ENCODE data around the gene BBS4.
"Not testable (repeated sequence)": the region's sequence is repeated elsewhere in the genome, so short reads cannot be mapped to it uniquely, and the experiment has no call there.

The BBS4 gene

DNA sequence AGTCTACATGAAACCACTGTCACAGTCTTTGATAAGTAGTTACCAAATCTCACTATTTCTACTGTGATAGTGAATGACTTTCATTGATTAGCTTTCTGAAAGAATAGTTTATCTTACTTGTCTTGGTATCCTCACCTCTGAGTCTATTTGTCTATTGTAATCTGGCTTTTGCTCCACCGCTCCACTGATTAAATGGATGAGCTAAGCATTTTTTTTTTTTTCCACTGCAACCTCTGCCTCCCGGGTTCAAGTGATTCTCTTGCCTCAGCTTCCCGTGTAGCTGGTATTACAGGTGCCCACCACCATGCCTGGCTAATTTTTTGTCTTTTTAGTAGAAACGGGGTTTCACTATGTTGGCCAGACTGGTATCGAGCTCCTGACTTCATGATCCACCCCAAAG, 12.9 kb downstream of the BBS4 start:
- H3K4me3 ChIP-seq (ENCODE audit: low read depth, low read length), result no peak overlapping the region

- H3K4me3 ChIP-seq (ENCODE audit: low read depth, low read length), result no peak overlapping the region
Measured at GRCh38 chr15:72700076-72700475, 14.1 kb downstream of the BBS4 start.

DNA sequence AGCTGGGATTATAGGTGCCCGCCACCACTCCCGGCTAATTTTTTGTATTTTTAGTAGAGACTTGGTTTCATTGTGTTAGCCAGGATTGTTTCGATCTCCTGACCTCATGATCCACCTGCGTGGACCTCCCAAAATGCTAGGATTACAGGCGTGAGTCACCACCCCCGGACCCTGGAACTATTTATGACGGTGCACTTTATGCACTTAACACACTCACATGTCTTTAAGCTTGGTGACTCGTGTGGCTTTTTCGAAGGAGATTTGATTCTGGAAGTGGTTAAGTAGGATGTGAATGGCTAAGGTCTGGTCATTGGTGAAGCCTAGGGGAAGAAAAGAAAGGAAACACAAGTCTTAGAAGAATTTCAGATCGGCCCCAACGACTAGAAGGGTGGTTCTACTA, 20.3 kb downstream of the BBS4 start:
- no peak overlapping the region for H3K4me3 ChIP-seq (ENCODE audit: low read depth, low read length)

DNA sequence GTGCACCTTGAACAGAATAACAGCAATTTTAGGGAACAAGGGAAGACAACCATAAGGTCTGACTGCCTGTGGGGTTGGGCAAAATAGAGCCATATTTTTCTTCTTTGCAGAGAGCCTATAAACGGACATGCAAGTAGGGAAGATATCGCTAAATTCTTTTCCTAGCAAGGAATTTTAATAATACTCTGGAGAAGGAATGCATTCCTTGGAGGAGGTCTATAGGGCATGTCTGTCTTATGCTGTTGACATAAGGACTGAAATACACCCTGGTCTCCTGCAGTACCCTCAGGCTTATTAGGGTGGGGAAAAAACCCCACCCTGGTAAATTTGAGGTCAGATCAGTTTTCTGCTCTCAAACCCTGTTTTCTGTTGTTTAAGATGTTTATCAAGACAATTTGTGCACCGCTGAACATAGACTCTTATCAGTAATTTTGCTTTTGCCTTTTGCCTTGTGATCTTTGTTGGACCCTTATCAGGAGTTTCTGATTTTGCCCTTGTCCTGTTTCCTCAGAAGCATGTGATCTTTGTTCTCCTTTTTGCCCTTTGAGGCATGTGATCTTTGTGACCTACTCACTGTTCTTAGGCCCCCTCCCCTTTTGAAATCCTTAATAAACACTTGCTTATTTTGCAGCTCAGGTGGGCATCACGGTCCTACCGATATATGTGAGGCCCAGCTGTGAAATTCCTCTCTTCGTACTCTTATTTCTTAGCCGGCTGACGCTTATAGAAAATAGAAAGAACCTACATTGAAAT, 22.7 kb downstream of the BBS4 start:
- H3K4me3 ChIP-seq (ENCODE audit: low read depth, low read length), result not testable (repeated sequence)

GRCh38 chr15:72722071-72722696, 36.2 kb downstream of the BBS4 start:
- H3K4me3 ChIP-seq (ENCODE audit: low read depth, low read length), result no peak overlapping the region

GRCh38 chr15:72724028-72724427, 38.0 kb downstream of the BBS4 start:
- no peak overlapping the region for H3K4me3 ChIP-seq (ENCODE audit: low read depth, low read length)

DNA sequence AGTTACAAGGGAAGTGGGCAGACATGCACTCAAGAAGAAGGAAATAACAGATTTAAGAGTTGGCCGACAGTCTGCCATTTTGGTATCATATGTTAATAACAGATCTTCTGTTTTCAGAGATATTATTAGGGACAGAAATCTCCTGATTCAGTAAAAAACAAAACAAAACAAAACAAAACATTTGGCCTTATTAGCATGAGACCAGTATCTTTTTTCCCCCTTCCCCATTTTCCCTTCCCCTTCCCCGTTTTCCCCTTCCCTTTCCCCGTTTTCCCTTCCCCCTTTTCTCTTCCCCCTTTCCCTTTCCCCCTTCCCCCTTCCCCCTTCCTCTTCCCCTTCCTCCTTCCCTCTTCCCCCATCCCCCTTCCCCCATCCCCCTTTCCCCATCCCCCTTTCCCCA, 39.4 kb downstream of the BBS4 start:
- no peak overlapping the region for H3K4me3 ChIP-seq (ENCODE audit: low read depth, low read length)

- H3K4me3 ChIP-seq (ENCODE audit: low read depth, low read length), result not testable (repeated sequence)
Measured at GRCh38 chr15:72725851-72726250, 39.8 kb downstream of the BBS4 start.

DNA sequence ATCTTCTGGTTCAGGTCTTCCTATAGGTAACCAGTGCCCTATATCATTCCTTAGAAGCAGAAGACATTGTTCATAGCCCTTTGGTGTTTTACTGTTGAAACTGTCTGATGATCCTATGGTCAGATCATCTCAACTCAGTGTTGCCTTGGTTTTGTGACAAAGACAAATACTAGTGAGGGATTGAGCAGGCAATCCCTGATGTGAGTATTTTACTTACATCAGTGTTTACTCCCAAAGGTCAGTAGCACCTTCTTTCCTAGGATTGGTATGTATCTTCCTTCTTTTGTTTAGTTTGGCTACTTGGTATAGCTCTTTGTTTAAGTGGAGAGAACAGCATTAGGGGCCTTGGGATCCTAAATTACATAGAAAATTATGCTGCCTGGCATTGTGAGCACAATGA, 41.1 kb downstream of the BBS4 start:
- H3K4me3 ChIP-seq (ENCODE audit: low read depth, low read length), result no peak overlapping the region

DNA sequence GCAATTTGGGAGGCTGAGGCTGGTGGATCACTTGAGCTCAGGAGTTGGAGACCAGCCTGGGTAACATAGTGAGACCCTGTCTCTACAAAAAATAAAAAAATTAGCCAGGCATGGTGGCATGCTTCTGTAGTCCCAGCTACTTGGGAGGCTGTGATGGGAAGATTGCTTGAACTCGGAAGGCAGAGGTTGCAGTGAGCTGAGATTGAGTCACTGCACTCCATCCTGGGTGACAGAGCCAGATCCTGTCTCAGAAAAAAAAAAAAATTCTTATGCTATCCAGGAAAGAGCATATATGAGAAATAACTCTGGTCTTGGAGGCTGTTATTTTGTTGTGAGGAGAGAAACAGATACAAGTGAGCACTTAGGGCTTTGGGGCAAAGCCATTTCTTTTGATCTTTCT, 42.2 kb downstream of the BBS4 start:
- not testable (repeated sequence) for H3K4me3 ChIP-seq (ENCODE audit: low read depth, low read length)

- H3K4me3 ChIP-seq (ENCODE audit: low read depth, low read length), result no peak overlapping the region
Measured at GRCh38 chr15:72728821-72729220, 42.8 kb downstream of the BBS4 start.

- no peak overlapping the region for H3K4me3 ChIP-seq (ENCODE audit: low read depth, low read length)
Measured at GRCh38 chr15:72732086-72732485, 46.1 kb downstream of the BBS4 start.

DNA sequence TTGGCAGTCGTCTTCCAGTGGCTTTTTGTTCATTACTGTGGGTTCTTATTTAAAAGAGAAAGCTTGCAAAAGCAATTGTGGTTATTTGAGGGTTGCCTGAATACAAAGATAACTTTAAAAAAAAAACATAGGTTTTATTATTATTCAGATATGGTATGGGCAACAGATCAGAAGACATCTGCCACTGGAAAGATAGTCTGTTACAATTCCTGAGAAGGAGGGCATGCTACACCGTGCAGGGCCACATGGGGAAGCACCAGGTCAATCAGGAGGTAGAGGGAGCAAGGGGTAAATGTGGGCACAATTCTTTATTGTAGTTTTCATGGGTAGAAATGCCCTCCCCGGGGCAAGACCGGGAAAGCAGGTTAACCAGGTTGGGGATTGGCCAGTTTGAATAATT, 46.5 kb downstream of the BBS4 start:
- no peak overlapping the region for H3K4me3 ChIP-seq (ENCODE audit: low read depth, low read length)

- no peak overlapping the region for H3K4me3 ChIP-seq (ENCODE audit: low read depth, low read length)
Measured at GRCh38 chr15:72733941-72734738, 48.1 kb downstream of the BBS4 start.

GRCh38 chr15:72735111-72735510, 49.1 kb downstream of the BBS4 start:
- H3K4me3 ChIP-seq (ENCODE audit: low read depth, low read length), result no peak overlapping the region

- H3K4me3 ChIP-seq (ENCODE audit: low read depth, low read length), result no peak overlapping the region
Measured at GRCh38 chr15:72737061-72737460, 51.1 kb downstream of the BBS4 start.

- H3K4me3 ChIP-seq (ENCODE audit: low read depth, low read length), result no peak overlapping the region
Measured at GRCh38 chr15:72737723-72738122, 51.7 kb downstream of the BBS4 start.

DNA sequence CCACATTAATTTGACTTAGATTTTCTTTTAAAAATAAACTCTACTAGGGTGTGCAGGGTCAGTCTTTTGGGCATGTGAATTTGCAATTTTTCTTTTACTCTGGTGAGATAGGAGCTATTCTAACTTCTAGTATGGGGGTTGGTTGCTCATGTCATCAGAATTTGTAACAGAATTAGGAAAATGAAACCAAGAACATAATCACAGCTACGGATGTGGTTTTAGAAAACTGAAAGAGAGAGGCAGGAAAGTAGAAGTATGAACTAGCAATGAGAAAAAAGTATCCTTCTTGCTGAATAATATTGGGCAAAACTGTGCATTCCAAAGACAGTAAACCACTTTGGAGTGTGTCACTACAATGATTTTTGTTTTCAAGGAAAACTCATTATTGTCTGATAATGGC, 54.2 kb downstream of the BBS4 start:
- H3K4me3 ChIP-seq (ENCODE audit: low read depth, low read length), result no peak overlapping the region

DNA sequence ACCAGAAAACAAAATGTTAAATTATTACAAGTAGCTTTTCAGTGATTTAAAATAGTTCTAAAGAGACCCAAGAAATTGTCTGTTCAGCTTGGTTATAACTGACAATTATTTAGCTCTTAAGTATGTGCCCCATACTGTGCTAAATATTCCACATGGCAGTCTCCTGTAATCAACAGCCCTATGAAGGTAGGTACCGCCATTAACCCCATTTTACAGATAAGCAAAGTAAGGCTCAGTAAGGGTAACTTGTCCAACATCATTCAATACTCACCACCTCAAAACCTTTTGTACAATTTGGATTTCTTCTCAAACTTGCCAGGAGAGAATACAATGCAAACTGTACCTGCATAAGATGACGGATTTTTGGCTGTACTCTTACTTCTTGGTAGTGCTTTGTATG, 63.7 kb downstream of the BBS4 start:
- H3K4me3 ChIP-seq (ENCODE audit: low read depth, low read length), result no peak overlapping the region

DNA sequence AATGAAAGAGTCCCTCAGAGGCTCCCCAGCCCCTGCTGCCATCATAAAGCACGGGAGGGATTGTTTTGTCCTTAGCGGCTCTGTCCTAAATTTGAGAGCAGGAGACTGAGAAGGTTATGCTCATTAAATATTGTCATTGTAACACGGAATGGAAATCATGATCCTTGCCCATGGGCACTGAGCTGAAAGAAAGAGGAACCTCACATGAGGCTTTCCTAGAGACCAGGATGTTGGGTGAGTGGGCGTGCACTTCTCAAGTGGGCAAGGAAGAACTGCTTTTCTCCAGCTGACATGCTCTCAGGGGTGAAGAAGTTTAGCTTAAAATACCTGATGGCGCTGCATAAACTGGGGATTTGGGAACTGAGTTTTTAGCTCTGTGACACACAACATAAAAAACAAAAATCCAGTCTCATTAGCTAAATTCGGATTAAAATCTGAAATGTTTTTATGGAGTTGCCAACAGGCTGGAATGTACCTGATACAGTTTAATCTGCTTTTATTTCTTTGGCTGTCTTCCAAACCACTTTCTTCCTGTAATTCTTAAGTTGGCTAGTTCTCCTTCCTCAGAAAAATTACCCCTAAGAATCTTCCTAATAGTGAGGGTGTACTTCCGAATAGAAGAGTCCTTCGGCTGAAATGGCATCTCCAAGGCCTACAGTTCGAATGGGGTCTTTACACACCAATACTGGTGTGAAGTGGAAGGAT, 65.9 kb downstream of the BBS4 start:
- no peak overlapping the region for H3K4me3 ChIP-seq (ENCODE audit: low read depth, low read length)

DNA sequence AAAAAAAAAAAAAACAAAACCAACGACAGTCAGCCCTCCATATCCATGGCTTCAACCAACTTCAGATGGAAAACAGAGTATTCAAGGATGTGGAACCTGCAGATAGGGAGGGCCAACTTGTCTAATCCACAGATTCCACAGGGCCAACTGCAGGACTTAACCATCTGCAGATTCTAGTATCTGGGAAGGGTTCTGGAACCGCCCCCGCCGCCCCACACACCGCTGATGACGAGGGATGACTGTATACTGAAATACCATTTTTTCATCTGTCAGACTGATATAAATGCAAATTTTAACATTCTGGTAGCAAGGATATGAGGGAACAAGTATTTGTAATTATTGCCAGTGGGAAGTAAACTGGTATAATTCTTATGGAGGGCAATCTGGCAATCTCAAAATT, 68.1 kb downstream of the BBS4 start:
- no peak overlapping the region for H3K4me3 ChIP-seq (ENCODE audit: low read depth, low read length)

All from iPS-11a (cell line).